UCSD-AML1 (cell line): ENCODE results near the gene NOS3.
"Not testable (repeated sequence)": the region's sequence is repeated elsewhere in the genome, so short reads cannot be mapped to it uniquely, and the experiment has no call there.

Source experiments
- DNase-seq: peaks from one replicate; lab custom pipeline; 2025; ENCODE audit not compliant: unreplicated experiment; lab: John Stamatoyannopoulos, UW

Gene NOS3

GRCh38 chr7:150999001-150999400 is 8.2 kb downstream of the NOS3 start:
- DNase-seq: no peak

DNA sequence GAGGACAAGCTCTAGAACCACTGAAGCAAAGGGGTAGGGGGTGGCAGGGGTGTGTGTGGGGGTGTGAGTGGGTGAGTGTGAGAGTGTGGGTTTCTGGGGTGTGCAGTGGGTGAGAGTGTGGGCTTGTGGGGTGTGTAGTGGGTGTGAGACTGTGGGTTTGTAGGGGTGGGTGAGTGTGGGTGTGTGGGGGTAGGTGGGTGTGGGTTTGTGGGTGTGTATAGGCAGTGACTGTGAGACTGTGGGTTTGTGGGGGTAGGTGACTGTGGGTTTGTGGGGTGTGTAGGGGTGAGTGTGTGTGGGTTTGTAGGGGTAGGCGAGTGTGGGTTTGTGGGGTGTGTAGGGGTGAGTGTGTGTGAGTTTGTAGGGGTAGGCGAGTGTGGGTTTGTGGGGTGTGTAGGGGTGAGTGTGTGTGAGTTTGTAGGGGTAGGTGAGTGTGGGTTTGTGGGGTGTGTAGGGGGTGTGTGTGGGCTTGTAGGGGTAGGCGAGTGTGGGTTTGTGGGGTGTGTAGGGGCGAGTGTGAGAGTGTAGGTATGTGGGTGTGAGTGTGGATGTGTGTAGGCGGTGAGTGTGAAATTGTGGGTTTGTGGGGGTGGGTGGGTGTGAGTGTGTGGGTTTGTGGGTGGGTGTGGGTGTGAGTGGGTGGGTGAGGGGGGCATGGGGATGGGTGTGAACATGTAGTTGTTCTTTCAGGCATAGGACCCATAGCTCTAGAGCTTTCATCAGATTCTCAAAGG is 8.8 kb downstream of the NOS3 start:
- no peak for DNase-seq

- DNase-seq: no peak
Measured at GRCh38 chr7:151000897-151001495, 10.2 kb downstream of the NOS3 start.

- no peak for DNase-seq
Measured at GRCh38 chr7:151001546-151001945, 10.7 kb downstream of the NOS3 start.

DNA sequence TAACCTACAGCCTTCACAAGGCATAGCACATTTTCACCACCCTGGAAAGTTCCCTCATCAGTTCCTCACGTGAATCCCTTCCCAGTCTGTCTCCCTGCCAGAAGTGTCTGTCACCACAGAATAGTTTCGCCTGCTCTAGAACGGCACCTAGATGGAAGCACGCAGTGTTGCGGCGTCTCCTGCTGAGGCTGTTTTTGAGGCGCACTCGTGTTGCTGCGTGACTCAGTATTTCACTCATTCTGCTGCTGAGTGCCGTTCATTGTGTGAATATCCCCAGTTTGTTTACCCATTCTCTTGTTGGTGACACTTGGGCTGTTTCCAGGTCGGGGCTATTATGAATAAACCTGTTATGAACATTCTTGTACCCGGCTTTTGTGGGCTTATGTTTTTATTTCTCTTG is 12.8 kb downstream of the NOS3 start:
- no peak for DNase-seq

DNA sequence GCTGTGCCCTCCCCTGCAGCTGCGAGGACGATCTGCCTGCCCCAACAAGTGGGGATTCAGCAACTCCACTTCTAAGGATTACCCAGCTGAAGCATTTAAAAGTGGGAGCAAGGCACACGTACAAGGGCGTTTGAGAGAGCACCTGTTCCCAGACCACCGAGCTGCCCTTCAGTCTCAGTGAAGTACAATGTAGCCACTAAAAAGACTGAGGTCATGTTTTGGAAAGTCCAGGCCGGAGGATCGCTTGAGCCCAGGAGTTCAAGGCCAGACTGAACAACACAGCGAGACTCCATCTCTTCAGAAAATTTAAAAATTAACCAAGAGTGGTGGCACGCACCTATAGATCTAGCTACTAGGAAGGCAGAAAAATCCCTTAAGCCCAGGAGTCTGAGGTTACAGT is 14.7 kb downstream of the NOS3 start:
- no peak for DNase-seq

GRCh38 chr7:151006590-151007300 is 15.9 kb downstream of the NOS3 start:
- no peak for DNase-seq

GRCh38 chr7:151007469-151007898 is 16.7 kb downstream of the NOS3 start:
- peak; percentile 15 for DNase-seq

DNA sequence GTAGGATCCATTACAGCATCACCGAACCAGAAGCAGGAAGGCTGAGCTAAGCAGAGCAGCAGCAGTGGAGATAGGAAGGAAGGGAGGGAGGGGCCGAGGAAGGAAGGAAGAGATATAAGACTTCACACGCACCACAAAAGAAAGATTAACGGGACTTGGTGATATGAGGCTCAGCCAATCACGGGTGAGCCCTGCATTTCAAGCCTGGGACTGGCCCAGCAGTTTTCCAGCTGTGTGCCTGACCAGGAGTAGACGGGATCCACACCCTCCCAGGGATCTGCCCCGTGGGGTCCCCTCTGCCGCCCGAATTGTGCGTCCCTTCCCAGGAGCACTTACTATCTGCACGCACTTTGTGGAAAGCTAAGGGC is 17.3 kb downstream of the NOS3 start:
- peak; percentile 16 for DNase-seq

DNA sequence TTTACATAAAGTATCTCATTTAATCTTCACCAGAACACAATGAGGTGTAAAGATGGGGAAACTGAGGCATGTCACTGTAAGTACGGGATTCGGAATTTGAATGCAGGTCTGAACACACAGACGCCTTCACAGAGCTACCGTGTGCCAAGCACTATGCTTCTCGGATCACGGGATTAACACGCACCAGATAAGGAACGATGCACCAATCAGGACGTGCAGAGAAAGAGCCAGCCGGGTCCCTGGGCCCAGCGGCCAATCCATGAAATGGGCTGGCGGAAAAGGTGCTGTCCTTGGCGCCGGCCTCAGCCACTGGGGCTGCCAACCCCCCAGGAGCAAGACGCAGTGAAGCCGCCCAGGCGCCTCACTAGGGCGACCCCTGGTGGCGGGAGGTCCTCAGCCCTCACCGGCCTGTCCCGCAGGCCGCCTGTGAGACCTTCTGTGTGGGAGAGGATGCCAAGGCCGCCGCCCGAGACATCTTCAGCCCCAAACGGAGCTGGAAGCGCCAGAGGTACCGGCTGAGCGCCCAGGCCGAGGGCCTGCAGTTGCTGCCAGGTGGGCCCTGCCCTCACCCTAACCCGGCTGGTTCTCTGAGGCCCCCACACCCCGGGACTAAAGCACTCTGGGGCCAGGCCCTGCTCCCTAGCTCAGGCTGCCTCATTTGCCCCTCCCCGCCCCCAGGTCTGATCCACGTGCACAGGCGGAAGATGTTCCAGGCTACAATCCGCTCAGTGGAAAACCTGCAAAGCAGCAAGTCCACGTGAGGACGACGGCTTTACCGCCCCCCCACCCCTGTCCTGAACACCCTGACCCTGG is 17.9 kb downstream of the NOS3 start:
- no peak for DNase-seq

GRCh38 chr7:151009327-151010036 is 18.7 kb downstream of the NOS3 start:
- DNase-seq: no peak

GRCh38 chr7:151010037-151010306 is 19.2 kb downstream of the NOS3 start:
- no peak for DNase-seq

DNA sequence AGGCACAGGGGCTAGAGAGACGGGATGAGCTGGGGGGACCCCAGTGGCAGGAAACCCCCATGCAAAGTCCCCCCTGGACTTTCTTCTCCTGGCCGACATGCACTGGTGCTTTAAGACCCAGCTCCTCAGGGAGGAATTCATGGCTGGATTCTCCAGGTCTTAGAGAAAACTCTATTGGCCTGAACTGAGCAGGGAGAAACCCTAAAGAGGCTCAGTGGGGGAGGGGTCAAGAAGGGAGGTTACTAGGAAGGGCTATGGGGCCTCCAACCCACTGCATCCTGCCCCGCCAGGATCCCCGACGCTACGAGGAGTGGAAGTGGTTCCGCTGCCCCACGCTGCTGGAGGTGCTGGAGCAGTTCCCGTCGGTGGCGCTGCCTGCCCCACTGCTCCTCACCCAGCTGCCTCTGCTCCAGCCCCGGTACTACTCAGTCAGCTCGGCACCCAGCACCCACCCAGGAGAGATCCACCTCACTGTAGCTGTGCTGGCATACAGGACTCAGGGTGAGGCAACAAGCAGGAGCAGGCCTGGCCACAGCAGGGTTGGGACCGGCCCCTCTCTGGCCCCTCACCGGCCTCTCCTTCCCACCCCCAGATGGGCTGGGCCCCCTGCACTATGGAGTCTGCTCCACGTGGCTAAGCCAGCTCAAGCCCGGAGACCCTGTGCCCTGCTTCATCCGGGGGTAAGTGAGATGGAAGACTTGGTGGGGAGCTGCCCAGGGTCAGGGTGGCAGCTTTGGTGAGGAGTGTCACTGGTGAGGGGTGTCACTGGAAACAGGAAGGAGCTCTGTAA is 19.7 kb downstream of the NOS3 start:
- peak; percentile 51 for DNase-seq

DNA sequence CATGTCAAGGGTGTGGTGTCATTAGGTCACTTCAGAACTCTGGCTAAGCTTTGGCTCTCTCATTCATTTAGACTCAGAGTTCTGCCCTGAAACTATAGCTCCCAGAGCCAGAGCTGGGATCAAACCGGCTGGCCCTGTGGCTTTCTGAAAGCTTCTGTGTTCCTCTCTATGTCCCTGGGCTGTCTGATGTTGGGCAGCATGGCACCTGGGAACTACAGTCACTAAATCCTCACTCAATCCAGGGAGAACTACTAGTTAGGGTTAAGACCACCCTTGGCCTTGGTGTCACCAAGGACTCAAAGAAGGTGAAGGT is 20.2 kb downstream of the NOS3 start:
- no peak for DNase-seq

GRCh38 chr7:151011616-151012015 is 20.8 kb downstream of the NOS3 start:
- not testable (repeated sequence) for DNase-seq

DNA sequence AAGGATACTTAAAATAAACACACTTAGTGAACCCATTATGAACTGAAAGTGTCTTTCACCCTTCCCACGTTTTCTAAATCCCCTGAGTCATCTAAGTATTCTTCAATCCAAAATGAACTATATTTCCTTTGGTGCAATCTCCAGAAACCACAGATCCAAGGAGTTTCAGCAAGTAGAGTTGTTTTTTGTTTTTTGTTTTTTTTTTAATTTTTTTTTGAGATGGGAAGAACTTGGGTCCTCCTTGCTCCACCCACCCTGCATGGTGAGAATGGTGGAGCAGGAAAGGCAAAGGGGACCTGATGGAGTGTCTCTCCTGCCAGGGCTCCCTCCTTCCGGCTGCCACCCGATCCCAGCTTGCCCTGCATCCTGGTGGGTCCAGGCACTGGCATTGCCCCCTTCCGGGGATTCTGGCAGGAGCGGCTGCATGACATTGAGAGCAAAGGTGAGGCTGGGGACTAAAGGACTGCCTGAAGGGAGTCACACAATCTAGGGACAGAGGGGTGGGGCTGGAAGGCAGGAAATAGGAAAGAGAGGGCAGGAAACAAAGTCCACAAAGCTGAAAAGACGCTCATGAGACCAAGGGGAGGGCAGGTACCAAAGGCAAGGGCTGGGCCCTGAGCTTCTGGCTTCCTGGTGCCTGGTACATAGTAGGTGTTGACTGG is 21.3 kb downstream of the NOS3 start:
- DNase-seq: no peak

- no peak for DNase-seq
Measured at GRCh38 chr7:151012911-151013347, 22.1 kb downstream of the NOS3 start.

DNA sequence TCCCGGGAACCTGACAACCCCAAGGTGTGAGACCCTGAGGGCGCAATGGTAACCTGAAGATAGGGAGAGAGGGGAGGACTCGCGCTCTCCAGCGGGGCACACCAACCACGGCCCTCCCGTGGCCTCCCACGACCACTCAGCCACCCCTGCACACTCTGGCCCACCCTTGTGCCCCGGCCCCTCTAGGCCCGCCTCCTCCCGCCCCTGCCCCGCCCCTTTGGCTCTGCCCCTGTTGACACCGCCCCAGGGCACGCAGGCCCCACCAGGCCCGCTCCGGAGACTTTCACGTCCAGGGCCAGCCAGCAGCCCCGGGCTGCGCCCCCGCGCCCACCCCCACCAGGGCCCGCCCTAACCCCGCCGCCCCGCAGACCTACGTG is 22.5 kb downstream of the NOS3 start:
- DNase-seq: no peak

- DNase-seq: no peak
Measured at GRCh38 chr7:151013733-151014497, 23.1 kb downstream of the NOS3 start.
